MM.1S (cell line): Measurements from ENCODE around the gene ANXA9.

Source experiments
- CTCF ChIP-seq: fragments of 300-600 bp; sonication (generic); IDR thresholded peaks from 2 replicates; pipeline ENCODE4 v1.5.1; 2016; ENCODE audit warnings: antibody characterized with exemption, low read length, mixed read lengths
- EZH2 ChIP-seq: fragments of 300-600 bp; sonication (generic); optimal IDR thresholded peaks from 2 replicates; pipeline ENCODE3; 2017; ENCODE audit warnings: low read depth, mild to moderate bottlenecking, antibody characterized with exemption, low read length, mixed read lengths
- EZH2phosphoT487 ChIP-seq: fragments of 300-600 bp; sonication (generic); IDR thresholded peaks from 2 replicates; pipeline ENCODE4 v1.6.1; 2018; ENCODE audit warnings: antibody characterized with exemption, low read length

DNA sequence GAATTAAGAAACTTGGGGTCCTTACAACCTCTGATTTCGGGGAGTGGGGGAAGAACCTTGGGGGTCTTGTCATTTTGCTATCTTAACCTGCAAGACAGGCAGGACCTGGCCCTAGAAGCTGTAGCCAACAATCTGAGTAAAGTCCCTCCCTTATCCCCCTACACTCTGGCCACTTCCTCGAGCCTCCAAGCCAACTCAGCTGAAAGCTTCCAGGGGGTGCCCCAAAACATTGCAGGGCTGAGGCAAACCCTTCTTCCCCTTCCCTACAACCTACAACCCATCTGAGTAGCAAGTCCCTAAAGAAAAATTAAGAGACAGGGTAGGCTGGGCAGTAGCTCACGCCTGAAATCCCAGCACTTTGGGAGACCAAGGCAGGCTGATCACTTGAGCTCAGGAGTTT is 12.5 kb upstream of the ANXA9 start:
- no peak for TF ChIP-seq CTCF
- no peak for TF ChIP-seq EZH2
- TF ChIP-seq EZH2phosphoT487, result no peak
